ENCODE data around the gene ABR. TPM values are rescaled to one million over a fixed set of nuclear protein-coding genes. Genes with fewer than 3 reads are reported as not detected.

Gene ABR
- total RNA-seq, 1 experiment from 2014 or later: 172 TPM

DNA sequence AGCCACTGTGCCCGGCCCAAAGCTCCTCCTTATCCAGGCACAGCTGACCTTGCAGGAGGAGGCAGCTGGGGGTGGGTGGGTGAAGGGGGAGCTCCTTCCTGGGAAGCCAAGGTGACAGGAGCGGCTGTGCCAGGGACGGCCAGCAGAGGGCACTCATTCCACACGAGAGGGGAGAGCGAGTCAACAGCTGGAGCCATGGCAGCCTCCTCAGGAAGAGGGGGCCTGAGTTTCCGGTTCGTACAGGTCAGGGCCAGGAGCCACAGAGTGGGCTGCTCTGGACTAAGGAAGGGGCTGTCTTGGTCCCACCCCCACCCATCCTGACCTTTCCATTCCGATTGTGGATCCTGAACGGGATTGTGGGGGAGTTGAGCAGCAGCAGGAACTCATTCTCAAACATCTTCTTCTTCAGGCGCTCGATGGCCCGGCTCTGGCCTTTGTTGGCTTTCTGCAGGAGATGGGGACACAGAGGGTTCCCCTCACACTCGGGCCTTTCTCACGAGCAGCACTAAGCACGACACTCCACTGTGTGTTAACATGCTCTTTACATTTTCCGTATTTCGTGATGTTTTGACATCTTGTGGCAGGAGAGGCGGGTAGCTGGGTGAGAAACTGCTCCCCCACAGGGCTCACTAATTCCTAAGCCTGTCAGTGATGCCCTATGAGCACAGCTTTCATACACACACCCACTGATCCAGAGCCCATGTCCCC is 121.2 kb downstream of the ABR start:
- ChIA-PET CTCF (interaction anchor here (0.6 to 1.1 kb wide), 5 partner anchors 28 to 89 kb away, joined by 3 to 6 read pairs (median 3); no protein-coding TSS in a partner anchor), POLR2A (no interaction called here)
- TF ChIP-seq, protein P1, sequence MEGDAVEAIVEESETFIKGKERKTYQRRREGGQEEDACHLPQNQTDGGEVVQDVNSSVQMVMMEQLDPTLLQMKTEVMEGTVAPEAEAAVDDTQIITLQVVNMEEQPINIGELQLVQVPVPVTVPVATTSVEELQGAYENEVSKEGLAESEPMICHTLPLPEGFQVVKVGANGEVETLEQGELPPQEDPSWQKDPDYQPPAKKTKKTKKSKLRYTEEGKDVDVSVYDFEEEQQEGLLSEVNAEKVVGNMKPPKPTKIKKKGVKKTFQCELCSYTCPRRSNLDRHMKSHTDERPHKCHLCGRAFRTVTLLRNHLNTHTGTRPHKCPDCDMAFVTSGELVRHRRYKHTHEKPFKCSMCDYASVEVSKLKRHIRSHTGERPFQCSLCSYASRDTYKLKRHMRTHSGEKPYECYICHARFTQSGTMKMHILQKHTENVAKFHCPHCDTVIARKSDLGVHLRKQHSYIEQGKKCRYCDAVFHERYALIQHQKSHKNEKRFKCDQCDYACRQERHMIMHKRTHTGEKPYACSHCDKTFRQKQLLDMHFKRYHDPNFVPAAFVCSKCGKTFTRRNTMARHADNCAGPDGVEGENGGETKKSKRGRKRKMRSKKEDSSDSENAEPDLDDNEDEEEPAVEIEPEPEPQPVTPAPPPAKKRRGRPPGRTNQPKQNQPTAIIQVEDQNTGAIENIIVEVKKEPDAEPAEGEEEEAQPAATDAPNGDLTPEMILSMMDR (IDR thresholded peaks at IDR 0.05): peak; percentile 82
- TF ChIP-seq POLR2AphosphoS5 (IDR thresholded peaks at IDR 0.05; ENCODE audit: low read depth, low read length) (no peak), TCF7L2 (IDR thresholded peaks at IDR 0.05; ENCODE audit: low read depth, low read length) (no peak)
- TF ChIP-seq, protein P2, sequence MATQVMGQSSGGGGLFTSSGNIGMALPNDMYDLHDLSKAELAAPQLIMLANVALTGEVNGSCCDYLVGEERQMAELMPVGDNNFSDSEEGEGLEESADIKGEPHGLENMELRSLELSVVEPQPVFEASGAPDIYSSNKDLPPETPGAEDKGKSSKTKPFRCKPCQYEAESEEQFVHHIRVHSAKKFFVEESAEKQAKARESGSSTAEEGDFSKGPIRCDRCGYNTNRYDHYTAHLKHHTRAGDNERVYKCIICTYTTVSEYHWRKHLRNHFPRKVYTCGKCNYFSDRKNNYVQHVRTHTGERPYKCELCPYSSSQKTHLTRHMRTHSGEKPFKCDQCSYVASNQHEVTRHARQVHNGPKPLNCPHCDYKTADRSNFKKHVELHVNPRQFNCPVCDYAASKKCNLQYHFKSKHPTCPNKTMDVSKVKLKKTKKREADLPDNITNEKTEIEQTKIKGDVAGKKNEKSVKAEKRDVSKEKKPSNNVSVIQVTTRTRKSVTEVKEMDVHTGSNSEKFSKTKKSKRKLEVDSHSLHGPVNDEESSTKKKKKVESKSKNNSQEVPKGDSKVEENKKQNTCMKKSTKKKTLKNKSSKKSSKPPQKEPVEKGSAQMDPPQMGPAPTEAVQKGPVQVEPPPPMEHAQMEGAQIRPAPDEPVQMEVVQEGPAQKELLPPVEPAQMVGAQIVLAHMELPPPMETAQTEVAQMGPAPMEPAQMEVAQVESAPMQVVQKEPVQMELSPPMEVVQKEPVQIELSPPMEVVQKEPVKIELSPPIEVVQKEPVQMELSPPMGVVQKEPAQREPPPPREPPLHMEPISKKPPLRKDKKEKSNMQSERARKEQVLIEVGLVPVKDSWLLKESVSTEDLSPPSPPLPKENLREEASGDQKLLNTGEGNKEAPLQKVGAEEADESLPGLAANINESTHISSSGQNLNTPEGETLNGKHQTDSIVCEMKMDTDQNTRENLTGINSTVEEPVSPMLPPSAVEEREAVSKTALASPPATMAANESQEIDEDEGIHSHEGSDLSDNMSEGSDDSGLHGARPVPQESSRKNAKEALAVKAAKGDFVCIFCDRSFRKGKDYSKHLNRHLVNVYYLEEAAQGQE (IDR thresholded peaks at IDR 0.05; ENCODE audit: insufficient read depth in 1 of 2, low read depth in 2 of 2, low read length in 1 of 2): no peak
- intact Hi-C loops (cut with micrococcal nuclease; ENCODE audit: unreplicated experiment): no loop called here
- no TSS peak for BruUV-seq (replicated peaks)
- in situ Hi-C loops (cut with HindIII; ENCODE audit: low pct_unique_long_range_greater_than_20kb, low sequenced_read_pairs): no loop called here
- DNase-seq (ENCODE audit: low read depth, low spot score) (no peak), ATAC-seq (peak; percentile 69)
- Histone ChIP-seq H3K4me1 (ENCODE audit: control insufficient read depth, insufficient read depth, low read length) (no peaks in the 10 kb centered on the region), H3K27me3 (ENCODE audit: control insufficient read depth, insufficient read depth, low read length) (no peaks in the 10 kb centered on the region), H3K27ac (ENCODE audit: low read length) (no peak overlapping the region), H3K36me3 (ENCODE audit: control insufficient read depth, insufficient read depth, low read length) (peaks cover 8% of the 10 kb centered on the region), H3K4me3 (ENCODE audit: low read depth in 2 of 2, low read length in 2 of 2) (no peak overlapping the region), H3K9me3 (ENCODE audit: control insufficient read depth, insufficient read depth, low read depth, low read length) (no peaks in the 10 kb centered on the region)

DNA sequence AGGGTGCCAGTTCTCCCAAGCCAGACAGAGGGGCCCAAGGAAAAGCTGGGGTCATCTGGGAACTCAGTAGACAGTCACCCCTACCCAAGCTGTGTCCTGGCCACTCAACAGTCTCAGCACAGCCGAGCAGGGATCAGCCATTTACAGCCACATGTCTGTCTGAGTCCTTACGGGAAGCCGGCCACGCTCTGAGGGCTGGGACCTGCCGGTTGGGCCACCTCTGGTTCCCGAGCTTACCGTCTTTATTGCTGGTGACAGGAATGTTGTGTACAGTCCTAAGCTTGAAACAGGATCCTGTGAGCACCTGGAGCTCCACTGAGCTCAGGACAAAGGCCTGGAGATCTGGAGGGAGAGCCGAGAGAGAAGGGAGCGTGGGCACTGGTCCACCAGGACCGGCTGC is 123.0 kb downstream of the ABR start:
- in situ Hi-C loops (cut with HindIII; ENCODE audit: low pct_unique_long_range_greater_than_20kb, low sequenced_read_pairs) (no loop called here), intact Hi-C loops (cut with micrococcal nuclease; ENCODE audit: unreplicated experiment) (no loop called here)
- no TSS peak for BruUV-seq (replicated peaks)
- H3K27ac ChIP-seq (ENCODE audit: low read length): no peak overlapping the region
- POLR2A ChIA-PET: no interaction called here
- H3K4me1 ChIP-seq (ENCODE audit: control insufficient read depth, insufficient read depth, low read length): no peaks in the 10 kb centered on the region
- H3K4me3 ChIP-seq (ENCODE audit: low read depth in 2 of 2, low read length in 2 of 2): no peak overlapping the region
- CTCF ChIA-PET: interaction anchor here (0.7 to 0.8 kb wide), 2 partner anchors 52 to 54 kb away, joined by 3 to 4 read pairs; no protein-coding TSS in a partner anchor
- H3K27me3 ChIP-seq (ENCODE audit: control insufficient read depth, insufficient read depth, low read length): no peaks in the 10 kb centered on the region
- ATAC-seq (no peak), DNase-seq (ENCODE audit: low read depth, low spot score) (no peak)
- TF ChIP-seq SIN3A (IDR thresholded peaks at IDR 0.05; ENCODE audit: borderline replicate concordance, insufficient read depth, low read depth, low read length) (no peak), TCF7L2 (IDR thresholded peaks at IDR 0.05; ENCODE audit: low read depth, low read length) (no peak), POLR2AphosphoS5 (IDR thresholded peaks at IDR 0.05; ENCODE audit: low read depth, low read length) (no peak)
- TF ChIP-seq, protein P2 (IDR thresholded peaks at IDR 0.05; ENCODE audit: insufficient read depth in 1 of 2, low read depth in 2 of 2, low read length in 1 of 2): no peak
- TF ChIP-seq, protein P1 (IDR thresholded peaks at IDR 0.05): no peak
- H3K9me3 ChIP-seq (ENCODE audit: control insufficient read depth, insufficient read depth, low read depth, low read length): no peaks in the 10 kb centered on the region
- peaks cover 6% of the 10 kb centered on the region for H3K36me3 ChIP-seq (ENCODE audit: control insufficient read depth, insufficient read depth, low read length)
